ENCODE measurements around the gene CHST13.

DNA sequence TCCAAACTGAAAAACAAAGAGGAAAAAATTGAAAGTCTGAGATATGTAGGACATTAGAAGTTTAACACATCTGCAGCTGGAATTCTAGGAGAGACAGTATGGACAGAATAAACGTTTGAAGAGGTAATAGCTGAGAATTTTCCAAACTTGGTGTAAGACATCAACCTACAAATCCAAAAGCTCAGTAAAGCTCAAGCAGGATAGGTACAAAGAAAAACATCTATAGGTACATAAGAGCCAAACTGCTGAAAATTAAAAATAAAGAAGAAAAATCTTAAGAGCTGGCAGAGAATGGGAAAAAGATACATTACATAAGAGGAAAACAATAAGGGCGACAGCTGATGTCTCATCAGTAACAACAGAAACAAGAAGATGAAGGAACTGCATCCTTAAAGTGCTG lies 57.6 kb downstream of the CHST13 start:
- TF ChIP-seq, protein P1, sequence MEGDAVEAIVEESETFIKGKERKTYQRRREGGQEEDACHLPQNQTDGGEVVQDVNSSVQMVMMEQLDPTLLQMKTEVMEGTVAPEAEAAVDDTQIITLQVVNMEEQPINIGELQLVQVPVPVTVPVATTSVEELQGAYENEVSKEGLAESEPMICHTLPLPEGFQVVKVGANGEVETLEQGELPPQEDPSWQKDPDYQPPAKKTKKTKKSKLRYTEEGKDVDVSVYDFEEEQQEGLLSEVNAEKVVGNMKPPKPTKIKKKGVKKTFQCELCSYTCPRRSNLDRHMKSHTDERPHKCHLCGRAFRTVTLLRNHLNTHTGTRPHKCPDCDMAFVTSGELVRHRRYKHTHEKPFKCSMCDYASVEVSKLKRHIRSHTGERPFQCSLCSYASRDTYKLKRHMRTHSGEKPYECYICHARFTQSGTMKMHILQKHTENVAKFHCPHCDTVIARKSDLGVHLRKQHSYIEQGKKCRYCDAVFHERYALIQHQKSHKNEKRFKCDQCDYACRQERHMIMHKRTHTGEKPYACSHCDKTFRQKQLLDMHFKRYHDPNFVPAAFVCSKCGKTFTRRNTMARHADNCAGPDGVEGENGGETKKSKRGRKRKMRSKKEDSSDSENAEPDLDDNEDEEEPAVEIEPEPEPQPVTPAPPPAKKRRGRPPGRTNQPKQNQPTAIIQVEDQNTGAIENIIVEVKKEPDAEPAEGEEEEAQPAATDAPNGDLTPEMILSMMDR (conservative IDR thresholded peaks at IDR 0.05), result no peak
- no peak for TF ChIP-seq EZH2 (IDR thresholded peaks at IDR 0.05; ENCODE audit: low read depth)

Measured in PC-9 (cell line).